Kidney epithelial cell (primary cell): ENCODE results near the gene HES4. TPM values are rescaled to one million over a fixed set of nuclear protein-coding genes. Genes with fewer than 3 reads are reported as not detected.

Source experiments
- DNase-seq: peaks from one replicate; pipeline ENCODE4 v3.0.0-alpha.2; 2010; ENCODE audit warnings: low read depth
- H3K27me3 ChIP-seq: 2 replicates; pipeline ENCODE4 v1.6.0; 2011; ENCODE audit warnings: low read length; ENCODE audit not compliant: control insufficient read depth, insufficient read depth
- H3K36me3 ChIP-seq: 2 replicates; pipeline ENCODE4 v1.5.1; 2011; ENCODE audit warnings: low read length; ENCODE audit not compliant: control insufficient read depth, insufficient read depth
- H3K4me3 ChIP-seq: 2 replicates; pipeline ENCODE4 v1.5.1; 2011; ENCODE audit warnings: low read depth, mild to moderate bottlenecking, control low read depth, low read length
- CTCF ChIP-seq: IDR thresholded peaks from 2 replicates; pipeline ENCODE4 v1.5.1; 2011; ENCODE audit warnings: mild to moderate bottlenecking, moderate library complexity, low read length, control low read depth, inconsistent platforms; ENCODE audit not compliant: insufficient read depth, poor library complexity, severe bottlenecking
- total RNA-seq: library from RNA; depleted of rRNA; stranded (reverse); fragments of >200 nt; gene quantifications from 2 replicates; pipeline ENCODE4 v1.2.3, GENCODE V29; 2015

HES4 gene
- total RNA-seq, 1 donor from 2014 or later: 160 TPM

- Histone ChIP-seq H3K27me3 (peaks cover 44% of the 10 kb centered on the region), H3K36me3 (no peaks in the 10 kb centered on the region), H3K4me3 (no peak within 1 kb of the TSS)
- no peak for DNase-seq
- TF ChIP-seq CTCF: no peak
Observed at GRCh38 chr1:981955-982558, 17.8 kb downstream of the HES4 start, which contains the start of gene PERM1. PERM1 (minus strand) TSS chr1:982093; CDS start chr1:981029, 1,064 bp downstream.

GRCh38 chr1:981491-981954 is 18.4 kb downstream of the HES4 start:
- Histone ChIP-seq H3K36me3 (no peaks in the 10 kb centered on the region), H3K4me3 (no peak overlapping the region), H3K27me3 (peaks cover 44% of the 10 kb centered on the region)
- DNase-seq: no peak
- no peak for TF ChIP-seq CTCF

GRCh38 chr1:980602-981395 is 19.1 kb downstream of the HES4 start:
- Histone ChIP-seq H3K4me3 (no peak overlapping the region), H3K27me3 (peaks cover 44% of the 10 kb centered on the region), H3K36me3 (no peaks in the 10 kb centered on the region)
- DNase-seq: no peak
- no peak for TF ChIP-seq CTCF

DNA sequence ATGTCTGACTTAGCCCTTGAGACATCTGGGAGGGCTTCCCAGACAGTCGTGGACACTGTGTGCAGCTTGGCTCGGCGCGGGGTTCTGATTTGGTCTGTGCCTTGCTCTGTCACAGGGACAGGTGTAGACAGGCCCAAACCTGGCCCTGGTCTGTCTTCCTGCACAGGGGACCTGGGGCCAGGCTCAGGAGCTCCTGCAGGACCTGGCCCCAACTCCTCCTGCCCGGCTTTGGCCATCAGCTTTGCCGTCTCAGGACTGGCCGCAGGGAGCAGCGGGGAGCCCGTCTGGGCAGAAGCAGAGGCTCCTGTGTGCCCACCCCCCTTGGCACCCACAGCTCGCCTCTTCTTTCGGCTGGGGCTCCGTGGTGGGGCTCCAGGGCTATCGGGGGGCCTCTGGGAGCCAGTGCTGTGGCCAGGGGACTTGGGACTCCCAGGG is 19.7 kb downstream of the HES4 start:
- H3K4me3 ChIP-seq: no peak overlapping the region
- no peak for DNase-seq
- no peak for TF ChIP-seq CTCF
- H3K27me3 ChIP-seq: peaks cover 40% of the 10 kb centered on the region
- H3K36me3 ChIP-seq: no peaks in the 10 kb centered on the region

- Histone ChIP-seq H3K4me3 (no peak overlapping the region), H3K36me3 (no peaks in the 10 kb centered on the region), H3K27me3 (peaks cover 37% of the 10 kb centered on the region)
- DNase-seq: no peak
- no peak for TF ChIP-seq CTCF
Observed at GRCh38 chr1:979744-980072, 20.2 kb downstream of the HES4 start.
